HAP-1 (cell line): Measurements from ENCODE around the gene GPR146.

Source experiments
- DNase-seq, 2 experiments: peaks; one replicate each; pipeline ENCODE4 v3.0.0-alpha.2; 2016 to 2020; ENCODE audit warnings: low spot score in 2 of 2
- H3K27me3 ChIP-seq: fragments of 250-450 bp; sonication (Bioruptor Pico); 2 replicates; pipeline ENCODE4 v1.5.1; 2020; ENCODE audit warnings: low read depth, mild to moderate bottlenecking, moderate library complexity
- H3K36me3 ChIP-seq: fragments of 250-450 bp; sonication (Bioruptor Pico); replicated peaks from 2 replicates; pipeline ENCODE4 v1.5.1; 2020; ENCODE audit warnings: mild to moderate bottlenecking
- H3K4me1 ChIP-seq: fragments of 250-450 bp; sonication (Bioruptor Pico); 2 replicates; pipeline ENCODE4 v1.5.1; 2020; ENCODE audit warnings: mild to moderate bottlenecking
- H3K4me3 ChIP-seq: fragments of 250-450 bp; sonication (Bioruptor Pico); 2 replicates; pipeline ENCODE4 v1.5.1; 2020; ENCODE audit warnings: mild to moderate bottlenecking, moderate library complexity
- H3K9me3 ChIP-seq: fragments of 250-450 bp; sonication (Bioruptor Pico); 2 replicates; pipeline ENCODE4 v1.5.1; 2020; ENCODE audit warnings: mild to moderate bottlenecking, moderate library complexity
- in situ Hi-C: fragments of 300-500 bp; cut with MboI; formaldehyde crosslinking; loops from 3 replicates; pipeline ENCODE4 v1.14.3; 2020; ENCODE audit warnings: low sequenced_read_pairs, inconsistent platforms, mixed read lengths

Gene GPR146

DNA sequence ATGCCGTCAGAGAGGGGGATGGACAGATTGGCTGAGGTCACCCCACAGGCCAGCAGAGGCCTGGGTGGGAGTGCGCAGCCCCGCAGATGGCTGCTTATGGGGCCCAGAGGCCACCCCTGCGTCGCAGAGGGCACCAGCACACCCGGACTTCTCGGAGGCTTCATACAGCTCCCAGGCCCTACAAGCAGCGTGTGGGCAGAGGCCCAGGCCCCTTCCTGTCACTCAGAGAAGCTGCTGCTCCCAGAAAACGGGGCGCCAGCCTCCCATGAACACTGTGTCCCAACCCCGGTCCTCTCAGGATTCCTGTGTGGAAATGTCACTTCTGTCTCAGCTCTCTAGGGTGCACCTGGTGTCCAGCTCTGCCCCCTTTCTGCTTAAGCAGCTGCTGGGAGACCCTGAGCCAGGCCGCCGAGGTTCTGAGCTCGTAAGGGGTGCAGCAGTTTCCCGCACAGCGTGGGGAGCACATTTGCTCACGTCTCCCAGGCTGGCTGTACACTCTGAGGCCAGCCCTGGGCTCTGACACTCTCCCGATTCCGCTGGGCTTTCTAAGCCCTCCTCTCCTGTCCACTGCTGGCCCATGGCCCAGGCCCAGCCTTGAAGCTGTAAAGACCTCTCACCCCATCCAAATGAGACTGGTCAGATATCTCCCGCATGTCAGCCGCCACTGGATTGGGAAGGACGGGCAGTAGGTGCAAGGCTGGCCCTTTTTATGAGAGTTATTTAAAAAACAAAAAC is 6.8 kb downstream of the GPR146 start:
- Histone ChIP-seq H3K27me3 (no peaks in the 10 kb centered on the region), H3K4me1 (no peaks in the 10 kb centered on the region), H3K9me3 (no peaks in the 10 kb centered on the region), H3K36me3 (no peaks in the 10 kb centered on the region), H3K4me3 (no peak overlapping the region)
- in situ Hi-C loops, result no loop called here
- no peak for DNase-seq

DNA sequence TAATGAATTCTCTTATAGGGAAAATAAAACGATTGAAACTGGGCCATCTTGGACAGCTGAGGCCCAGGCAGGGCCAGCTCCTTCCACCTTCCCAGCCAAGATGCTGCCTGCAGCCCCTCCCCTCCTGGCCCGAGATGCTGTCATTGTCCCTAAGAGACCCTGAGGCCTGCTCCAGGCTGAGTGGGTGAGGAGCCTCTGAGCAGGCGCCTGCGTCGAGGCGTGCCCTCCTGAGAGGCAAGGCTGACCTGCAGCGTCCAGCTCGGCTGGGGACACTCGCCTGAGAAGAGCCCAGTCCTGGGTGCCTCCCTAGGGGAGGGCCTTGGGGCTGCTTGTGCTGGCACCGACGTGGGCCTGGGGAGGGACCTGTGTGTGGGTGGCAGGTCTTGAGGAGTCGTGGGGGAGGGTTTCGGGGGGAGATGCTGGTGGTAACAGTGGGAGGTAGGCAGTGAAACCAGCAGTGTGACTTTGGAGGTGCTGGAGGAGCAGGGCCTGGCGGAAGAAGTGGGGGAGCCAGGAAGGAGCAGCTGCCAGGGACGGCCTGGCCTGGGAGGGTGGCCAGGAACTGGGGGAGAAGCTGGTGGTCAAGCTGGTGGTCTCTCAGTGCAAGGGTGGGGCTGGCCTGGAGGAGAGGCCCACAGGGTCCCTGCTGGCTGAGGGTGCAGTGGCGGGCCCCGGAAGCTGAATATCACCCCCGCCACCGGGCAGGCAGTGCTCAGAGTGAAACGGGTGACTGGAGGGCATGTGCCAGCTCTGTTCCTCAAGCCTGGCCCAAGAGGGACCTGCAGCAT is 7.9 kb downstream of the GPR146 start:
- in situ Hi-C loops, result no loop called here
- no peaks in the 10 kb centered on the region for H3K4me1 ChIP-seq
- H3K9me3 ChIP-seq, result no peaks in the 10 kb centered on the region
- no peak overlapping the region for H3K4me3 ChIP-seq
- no peak for DNase-seq
- H3K36me3 ChIP-seq, result no peaks in the 10 kb centered on the region
- H3K27me3 ChIP-seq, result no peaks in the 10 kb centered on the region

DNA sequence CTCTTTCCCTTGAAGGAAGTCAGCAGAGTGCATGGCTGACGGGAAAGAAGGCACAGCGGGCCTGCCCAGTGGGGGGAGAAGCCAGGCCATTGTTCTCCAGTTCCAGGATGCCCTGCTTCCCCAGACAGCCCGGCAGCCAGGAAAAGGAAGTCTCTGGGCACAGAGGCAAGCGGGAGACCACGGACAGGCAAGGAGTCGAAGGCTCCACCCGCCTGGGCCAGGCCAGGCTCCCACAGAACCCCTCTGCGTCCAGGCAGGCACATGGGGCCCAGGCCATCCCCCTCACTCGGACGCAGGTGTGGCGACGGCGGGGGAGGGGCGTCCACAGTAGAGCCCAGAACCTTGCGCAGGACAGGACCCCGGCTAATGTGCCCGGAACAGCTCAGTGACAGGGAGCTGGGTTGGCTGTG is 8.7 kb downstream of the GPR146 start:
- Histone ChIP-seq H3K9me3 (no peaks in the 10 kb centered on the region), H3K4me1 (no peaks in the 10 kb centered on the region), H3K27me3 (no peaks in the 10 kb centered on the region), H3K36me3 (no peaks in the 10 kb centered on the region), H3K4me3 (no peak overlapping the region)
- DNase-seq, result no peak
- in situ Hi-C loops, result no loop called here

DNA sequence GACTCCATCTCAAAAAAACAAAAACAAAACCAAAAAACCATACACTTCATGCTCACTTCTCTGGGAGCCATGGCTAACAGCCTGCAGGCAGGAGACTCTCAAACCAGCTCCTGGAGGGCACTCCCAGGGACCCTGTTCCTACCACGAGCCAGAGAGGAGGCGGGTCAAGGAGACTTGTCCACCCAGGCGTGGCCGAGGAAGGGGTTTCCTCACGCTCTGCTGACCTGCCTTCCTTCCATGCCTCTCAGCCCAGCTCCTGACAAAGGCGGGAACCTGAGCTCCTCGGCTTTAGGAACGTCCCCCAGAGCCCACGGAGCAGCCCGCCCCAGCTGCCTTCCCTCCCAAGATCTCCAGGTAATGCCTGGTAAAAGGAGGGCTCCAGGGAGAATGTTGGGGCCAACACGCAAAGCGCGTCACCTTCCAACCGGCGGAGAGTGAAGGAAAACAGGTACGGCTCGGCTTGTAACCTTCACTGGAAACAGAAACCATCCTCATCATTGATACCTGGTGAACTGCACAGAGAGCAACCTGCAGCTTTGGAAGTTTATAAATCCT is 9.5 kb downstream of the GPR146 start:
- no peak for DNase-seq
- Histone ChIP-seq H3K9me3 (no peaks in the 10 kb centered on the region), H3K4me3 (no peak overlapping the region), H3K27me3 (no peaks in the 10 kb centered on the region), H3K4me1 (no peaks in the 10 kb centered on the region), H3K36me3 (no peaks in the 10 kb centered on the region)
- in situ Hi-C loops, result no loop called here

DNA sequence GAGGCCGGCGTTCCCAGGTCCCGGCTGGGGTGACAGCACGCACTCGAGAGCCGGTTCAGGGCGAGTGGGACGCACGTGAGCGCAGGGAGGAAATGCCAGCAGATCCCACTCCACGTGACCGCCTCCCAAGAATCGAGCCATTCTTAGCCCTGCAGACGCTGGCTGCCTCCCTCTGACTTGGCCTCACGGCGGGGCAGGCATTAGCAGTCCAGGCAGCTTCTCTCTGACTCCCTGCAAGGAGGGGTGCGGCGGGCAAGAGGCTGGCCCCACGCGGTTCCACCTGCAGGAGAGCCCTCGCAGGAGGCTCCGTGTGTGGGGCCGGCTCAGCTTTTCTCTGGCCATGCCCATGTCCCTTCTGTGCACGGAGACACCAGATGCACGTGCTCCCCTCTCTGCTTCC is 10.1 kb downstream of the GPR146 start:
- Histone ChIP-seq H3K36me3 (no peaks in the 10 kb centered on the region), H3K9me3 (no peaks in the 10 kb centered on the region), H3K27me3 (no peaks in the 10 kb centered on the region), H3K4me3 (no peak overlapping the region), H3K4me1 (no peaks in the 10 kb centered on the region)
- in situ Hi-C loops, result no loop called here
- no peak for DNase-seq

GRCh38 chr7:1054861-1055450 is 10.6 kb downstream of the GPR146 start:
- Histone ChIP-seq H3K36me3 (no peaks in the 10 kb centered on the region), H3K27me3 (no peaks in the 10 kb centered on the region), H3K4me1 (peaks cover under 1% of the 10 kb centered on the region), H3K4me3 (no peak overlapping the region), H3K9me3 (no peaks in the 10 kb centered on the region)
- in situ Hi-C loops, result no loop called here
- no peak for DNase-seq

GRCh38 chr7:1055491-1055955 is 11.2 kb downstream of the GPR146 start:
- Histone ChIP-seq H3K9me3 (no peaks in the 10 kb centered on the region), H3K4me3 (no peak overlapping the region), H3K36me3 (no peaks in the 10 kb centered on the region), H3K4me1 (peaks cover 6% of the 10 kb centered on the region), H3K27me3 (no peaks in the 10 kb centered on the region)
- no peak for DNase-seq
- in situ Hi-C loops, result no loop called here

DNA sequence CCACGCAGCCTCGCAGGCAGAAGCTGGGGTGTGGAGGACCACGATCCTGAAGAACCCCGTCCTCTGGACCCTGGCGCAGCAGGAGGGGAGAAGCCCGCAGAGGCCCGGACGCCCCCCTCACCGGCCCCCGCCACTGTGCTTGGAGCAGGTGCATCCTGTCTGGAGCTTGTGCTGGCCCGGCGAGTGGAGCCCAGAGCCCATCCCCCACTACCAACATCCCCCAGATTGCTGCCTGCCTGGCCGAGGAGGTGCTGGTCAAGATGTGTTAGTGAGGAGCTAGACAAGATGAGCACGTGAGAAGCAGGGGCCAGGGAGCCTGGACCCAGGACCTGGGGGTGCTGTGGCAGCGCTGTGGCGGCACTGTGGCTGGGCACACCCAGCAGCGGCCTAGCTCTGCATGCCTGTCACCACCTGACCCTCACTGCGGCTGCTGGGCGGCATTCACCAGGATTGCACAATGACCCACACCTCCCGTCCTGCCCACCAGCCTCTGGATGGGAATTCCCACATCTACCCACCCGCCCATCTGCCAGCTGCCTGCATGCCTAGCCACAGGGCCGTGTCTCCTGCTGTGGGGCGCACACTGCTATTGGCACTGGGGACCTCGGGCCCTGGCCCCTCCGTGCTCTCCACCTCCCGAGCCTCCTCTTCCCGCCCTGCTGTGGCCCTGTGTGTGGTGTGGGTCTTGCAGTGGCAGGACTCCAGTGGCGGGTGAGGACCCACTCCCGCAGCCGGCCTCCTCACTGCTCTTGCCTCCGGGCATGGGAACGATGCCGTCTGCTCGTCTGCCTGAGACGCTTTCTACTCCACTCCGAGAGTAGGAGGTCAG is 11.8 kb downstream of the GPR146 start:
- in situ Hi-C loops, result no loop called here

GRCh38 chr7:1056785-1057410 is 12.6 kb downstream of the GPR146 start:
- in situ Hi-C loops, result no loop called here
- Histone ChIP-seq H3K4me3 (no peak overlapping the region), H3K27me3 (no peaks in the 10 kb centered on the region), H3K36me3 (no peaks in the 10 kb centered on the region), H3K4me1 (peaks cover 8% of the 10 kb centered on the region), H3K9me3 (no peaks in the 10 kb centered on the region)
- no peak for DNase-seq

More for the DNA sequence above, 11.8 kb downstream of the GPR146 start:
- DNase-seq, result no peak
- Histone ChIP-seq H3K4me1 (peaks cover 8% of the 10 kb centered on the region), H3K36me3 (no peaks in the 10 kb centered on the region), H3K9me3 (no peaks in the 10 kb centered on the region), H3K4me3 (no peak overlapping the region), H3K27me3 (no peaks in the 10 kb centered on the region)

DNA sequence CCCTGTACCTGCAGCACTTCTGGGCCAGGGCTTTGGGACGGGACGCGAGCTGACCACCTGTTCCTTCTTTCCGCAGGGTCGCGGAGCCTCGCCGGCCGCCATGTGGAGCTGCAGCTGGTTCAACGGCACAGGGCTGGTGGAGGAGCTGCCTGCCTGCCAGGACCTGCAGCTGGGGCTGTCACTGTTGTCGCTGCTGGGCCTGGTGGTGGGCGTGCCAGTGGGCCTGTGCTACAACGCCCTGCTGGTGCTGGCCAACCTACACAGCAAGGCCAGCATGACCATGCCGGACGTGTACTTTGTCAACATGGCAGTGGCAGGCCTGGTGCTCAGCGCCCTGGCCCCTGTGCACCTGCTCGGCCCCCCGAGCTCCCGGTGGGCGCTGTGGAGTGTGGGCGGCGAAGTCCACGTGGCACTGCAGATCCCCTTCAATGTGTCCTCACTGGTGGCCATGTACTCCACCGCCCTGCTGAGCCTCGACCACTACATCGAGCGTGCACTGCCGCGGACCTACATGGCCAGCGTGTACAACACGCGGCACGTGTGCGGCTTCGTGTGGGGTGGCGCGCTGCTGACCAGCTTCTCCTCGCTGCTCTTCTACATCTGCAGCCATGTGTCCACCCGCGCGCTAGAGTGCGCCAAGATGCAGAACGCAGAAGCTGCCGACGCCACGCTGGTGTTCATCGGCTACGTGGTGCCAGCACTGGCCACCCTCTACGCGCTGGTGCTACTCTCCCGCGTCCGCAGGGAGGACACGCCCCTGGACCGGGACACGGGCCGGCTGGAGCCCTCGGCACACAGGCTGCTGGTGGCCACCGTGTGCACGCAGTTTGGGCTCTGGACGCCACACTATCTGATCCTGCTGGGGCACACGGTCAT is 13.3 kb downstream of the GPR146 start:
- Histone ChIP-seq H3K27me3 (no peaks in the 10 kb centered on the region), H3K36me3 (no peaks in the 10 kb centered on the region), H3K4me3 (no peak overlapping the region), H3K4me1 (peaks cover 8% of the 10 kb centered on the region), H3K9me3 (no peaks in the 10 kb centered on the region)
- in situ Hi-C loops, result no loop called here
- no peak for DNase-seq

GRCh38 chr7:1058311-1058710 is 14.0 kb downstream of the GPR146 start:
- DNase-seq, result no peak
- Histone ChIP-seq H3K27me3 (no peaks in the 10 kb centered on the region), H3K9me3 (no peaks in the 10 kb centered on the region), H3K4me1 (peaks cover 8% of the 10 kb centered on the region), H3K36me3 (no peaks in the 10 kb centered on the region), H3K4me3 (no peak overlapping the region)
- in situ Hi-C loops, result no loop called here

DNA sequence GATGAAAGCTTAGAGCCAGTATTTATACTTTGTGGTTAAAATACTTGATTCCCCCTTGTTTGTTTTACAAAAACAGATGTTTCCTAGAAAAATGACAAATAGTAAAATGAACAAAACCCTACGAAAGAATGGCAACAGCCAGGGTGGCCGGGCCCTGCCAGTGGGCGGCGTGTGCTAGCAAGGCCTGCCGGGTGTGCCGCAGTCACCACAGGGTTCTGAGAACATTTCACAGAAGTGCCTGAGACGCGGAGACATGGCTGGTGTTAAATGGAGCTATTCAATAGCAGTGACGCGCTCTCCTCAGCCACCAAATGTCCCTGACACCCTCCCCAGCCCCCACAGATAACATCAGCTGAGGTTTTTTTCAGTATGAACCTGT is 14.5 kb downstream of the GPR146 start:
- Histone ChIP-seq H3K27me3 (no peaks in the 10 kb centered on the region), H3K9me3 (no peaks in the 10 kb centered on the region), H3K4me3 (no peak overlapping the region), H3K4me1 (peaks cover 8% of the 10 kb centered on the region), H3K36me3 (no peaks in the 10 kb centered on the region)
- no peak for DNase-seq
- in situ Hi-C loops, result no loop called here
